Measurements from ENCODE around the gene ZNF277. TPM values are rescaled to one million over a fixed set of nuclear protein-coding genes. Genes with fewer than 3 reads are reported as not detected.

Gene ZNF277
- total RNA-seq, 1 experiment from 2014 or later = 30.9 TPM

DNA sequence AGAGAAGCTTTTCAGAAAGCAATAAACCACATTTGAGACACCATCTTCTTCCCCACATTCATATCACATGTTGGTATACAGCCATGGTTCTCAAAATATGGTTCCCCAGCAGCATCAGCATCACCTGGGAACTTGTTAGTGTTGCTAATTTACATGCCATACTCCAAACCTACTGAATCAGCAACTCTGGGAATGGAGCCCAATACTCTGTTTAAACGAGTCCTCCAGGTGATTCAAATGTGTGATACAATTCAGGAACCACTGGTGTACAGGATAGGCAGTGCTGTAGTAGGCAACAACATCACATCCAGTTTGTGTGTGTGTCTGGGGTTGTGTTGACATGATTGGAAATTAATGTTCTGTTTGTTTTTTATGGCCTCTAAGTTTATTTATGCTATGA is 47.7 kb downstream of the ZNF277 start:
- no peak for DNase-seq (ENCODE audit: low spot score)

DNA sequence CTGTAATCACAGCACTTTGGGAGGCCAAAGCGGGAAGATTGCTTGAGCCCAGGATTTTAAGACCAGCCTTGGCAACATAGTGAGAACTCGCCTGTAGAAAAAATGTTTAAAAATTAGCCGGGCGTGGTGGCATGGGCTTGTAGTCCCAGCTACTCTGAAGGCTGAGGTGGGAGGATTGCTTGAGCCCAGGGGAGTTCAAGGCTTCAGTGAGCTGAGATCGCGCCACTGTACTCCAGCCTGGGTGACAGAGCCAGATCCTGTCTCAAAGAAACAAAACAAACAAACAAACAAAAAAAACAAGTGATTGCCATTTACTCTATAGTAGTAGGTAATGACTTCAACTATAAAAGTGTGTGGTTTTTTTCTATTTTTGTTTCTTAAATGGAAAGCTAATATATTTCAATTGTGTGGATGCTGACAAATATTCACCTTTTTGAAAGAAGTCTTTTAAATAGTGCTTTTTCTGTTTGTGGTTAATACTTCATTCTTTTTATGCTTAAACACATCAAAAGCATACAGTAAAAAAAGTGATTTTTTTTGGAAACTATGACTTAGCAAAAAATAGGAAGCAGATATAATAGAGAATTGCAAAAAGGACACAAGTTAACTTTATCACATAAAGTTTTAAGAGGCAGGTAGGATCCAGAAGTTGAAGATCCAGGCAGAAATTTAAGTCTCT is 48.4 kb downstream of the ZNF277 start:
- no peak for DNase-seq (ENCODE audit: low spot score)

DNA sequence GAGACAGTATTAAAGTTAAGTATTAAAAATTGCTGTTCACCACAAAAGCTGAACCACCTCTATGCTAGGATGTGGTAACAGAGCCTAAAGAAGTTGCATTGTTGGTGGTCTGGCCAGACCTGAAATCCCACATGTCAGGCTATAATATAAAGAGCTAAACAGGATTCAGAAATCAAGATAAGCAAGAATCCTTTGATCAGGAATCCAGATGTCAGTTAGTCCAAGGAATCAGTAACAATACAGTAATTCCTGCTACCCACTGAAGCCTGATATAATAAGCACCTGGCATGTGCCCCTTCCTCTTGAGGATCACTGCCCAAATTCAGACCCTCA is 48.9 kb downstream of the ZNF277 start:
- no peak for DNase-seq (ENCODE audit: low spot score)

DNA sequence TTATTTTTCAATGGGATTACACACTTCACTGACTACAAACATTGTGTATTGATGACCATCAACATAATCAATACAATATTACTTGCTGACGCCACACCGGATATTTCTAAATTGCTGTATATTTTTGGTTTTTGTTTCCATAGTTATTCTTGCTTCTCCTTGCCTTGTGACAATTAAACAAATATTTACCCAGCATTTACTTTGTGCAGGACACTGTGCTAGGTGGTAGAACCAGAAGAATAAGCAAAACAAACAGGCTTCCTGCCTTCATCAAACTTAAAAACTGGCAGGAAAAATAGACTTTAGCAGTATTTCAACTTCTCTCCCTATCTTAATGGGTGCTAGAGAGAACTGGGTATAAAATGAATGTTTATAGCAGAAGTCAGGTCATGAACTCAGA is 50.6 kb downstream of the ZNF277 start:
- DNase-seq (ENCODE audit: low spot score) = no peak

DNA sequence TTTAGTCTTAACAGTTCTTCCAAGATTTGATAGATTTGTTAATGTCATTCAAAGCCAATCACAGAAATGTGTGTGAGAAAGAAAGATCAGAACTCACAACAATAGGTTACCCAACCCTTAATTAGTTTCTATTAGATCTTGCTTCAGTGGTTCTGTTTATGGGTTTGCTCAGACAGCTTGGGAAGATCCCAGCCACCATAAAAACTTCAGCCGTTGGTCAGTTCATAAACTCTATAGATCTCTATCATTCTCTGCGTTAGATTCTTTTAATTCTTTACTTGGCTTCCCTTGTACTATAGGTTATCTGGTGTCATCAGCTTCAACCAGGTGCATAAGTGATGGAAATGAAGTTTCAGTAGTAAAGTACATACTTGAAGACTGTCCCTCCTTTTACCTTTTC is 54.4 kb downstream of the ZNF277 start:
- no peak for DNase-seq (ENCODE audit: low spot score)

DNA sequence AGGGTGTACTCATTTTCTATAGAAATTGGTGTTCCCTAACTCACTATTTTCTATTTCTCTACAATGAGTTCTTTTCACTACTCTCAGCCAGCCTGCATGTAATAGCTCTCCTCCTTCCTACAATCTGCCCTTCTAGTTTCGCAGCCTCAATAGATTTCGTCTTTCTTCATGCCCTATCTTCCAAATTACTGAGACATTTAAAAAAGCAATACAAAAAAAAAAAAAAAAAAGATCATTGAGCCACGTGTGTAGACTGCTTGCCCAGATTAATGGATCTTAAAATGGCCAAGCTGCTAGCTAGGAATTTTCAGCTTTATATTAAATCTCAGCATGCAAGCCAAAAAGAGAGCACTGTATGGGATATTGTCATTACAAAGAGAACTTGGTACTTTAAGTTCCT is 55.5 kb downstream of the ZNF277 start:
- DNase-seq (ENCODE audit: low spot score) = no peak

DNA sequence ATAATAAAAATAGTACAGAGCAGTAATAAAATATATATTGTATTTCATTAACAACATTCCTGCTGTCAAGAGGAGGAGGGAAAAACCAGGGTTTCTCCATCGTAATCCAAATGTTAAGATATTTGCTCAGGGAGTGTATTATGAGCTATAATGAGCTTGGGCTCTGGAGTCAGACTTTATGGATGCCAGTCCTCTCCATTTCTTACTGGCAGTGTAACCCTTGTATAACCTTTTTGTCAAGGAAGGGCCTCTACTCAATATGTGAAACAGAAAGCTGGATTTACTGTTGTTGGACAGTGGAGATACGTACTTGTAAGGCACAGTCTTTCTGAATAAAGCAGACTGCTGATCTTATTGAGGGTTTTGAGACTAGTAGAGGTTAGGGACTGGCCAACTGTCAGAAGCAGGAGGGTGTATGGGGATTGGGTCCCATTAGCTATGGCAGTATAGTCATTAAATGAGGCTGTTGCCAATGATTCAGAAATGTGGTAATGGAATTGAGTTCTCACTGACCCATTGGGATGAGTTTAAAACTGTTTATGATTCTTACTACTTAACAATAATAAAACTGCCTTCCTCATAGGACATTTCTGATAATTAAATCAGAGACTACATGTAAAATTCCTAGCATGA is 56.5 kb downstream of the ZNF277 start:
- no peak for DNase-seq (ENCODE audit: low spot score)

DNA sequence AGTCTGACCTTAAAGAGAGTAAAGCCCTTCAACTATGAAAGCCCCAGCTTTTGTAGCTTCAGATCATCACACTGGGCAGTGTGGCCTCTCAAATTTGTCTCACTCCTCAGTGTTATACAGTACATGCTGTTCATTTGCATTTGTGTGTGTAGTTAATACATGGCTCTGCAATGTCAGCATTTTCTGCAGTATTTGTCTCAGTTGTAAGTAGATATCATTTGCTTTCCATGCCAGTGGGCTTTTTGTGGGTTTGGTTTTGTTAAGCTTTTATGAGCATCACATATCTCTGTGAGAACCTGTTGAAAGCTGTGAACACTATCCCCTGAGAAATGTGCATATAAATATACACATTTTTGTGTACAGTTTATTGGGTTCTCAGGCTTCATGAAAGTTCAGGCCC is 57.0 kb downstream of the ZNF277 start:
- DNase-seq (ENCODE audit: low spot score) = no peak

DNA sequence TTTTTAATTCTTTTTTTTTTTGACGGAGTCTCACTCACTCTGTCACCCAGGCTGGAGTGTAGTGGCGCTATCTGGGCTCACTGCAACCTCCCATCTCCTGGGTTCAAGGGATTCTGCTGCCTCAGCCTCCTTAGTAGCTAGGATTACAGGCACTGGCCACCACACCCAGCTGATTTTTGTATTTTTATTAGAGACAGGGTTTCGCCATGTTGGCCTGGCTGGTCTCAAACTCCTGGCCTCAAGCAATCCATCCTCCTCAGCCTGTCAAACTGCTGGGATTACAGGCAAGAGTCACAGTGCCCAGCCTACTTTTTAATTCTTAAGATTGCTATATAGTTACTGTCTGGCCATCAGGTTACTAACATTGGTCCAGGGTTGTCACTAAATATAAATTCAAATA is 59.6 kb downstream of the ZNF277 start:
- no peak for DNase-seq (ENCODE audit: low spot score)

DNA sequence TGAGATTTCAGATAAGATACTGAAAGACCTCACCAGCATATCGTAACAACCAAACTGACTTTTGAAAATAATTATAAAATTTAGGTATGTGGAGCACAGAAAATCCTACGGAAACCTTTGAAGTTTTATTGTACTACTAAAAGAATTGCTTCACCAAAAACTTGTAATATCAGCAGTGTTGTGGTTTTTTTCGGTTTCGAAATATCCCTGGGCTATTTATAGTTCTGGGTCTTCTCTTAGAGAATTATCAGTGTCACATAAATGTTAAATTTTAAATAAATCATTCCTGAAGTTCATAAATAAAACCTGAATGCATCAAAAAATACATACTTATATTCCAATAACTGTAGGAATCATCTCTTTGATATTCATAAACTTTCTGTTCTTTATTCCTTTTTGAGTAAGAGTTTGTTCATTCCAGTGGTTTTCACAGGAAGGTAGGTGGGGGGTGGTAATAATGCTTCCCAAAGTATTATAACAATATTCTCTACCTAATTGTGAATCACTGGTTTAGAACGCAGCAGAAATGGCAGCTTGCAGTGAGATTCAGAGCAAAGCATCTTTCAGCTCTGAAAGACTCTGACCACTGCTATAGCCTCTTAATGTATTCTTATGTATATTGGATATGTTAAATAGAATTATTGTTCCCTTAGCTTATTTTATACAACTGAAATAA is 60.2 kb downstream of the ZNF277 start:
- DNase-seq (ENCODE audit: low spot score) = no peak

DNA sequence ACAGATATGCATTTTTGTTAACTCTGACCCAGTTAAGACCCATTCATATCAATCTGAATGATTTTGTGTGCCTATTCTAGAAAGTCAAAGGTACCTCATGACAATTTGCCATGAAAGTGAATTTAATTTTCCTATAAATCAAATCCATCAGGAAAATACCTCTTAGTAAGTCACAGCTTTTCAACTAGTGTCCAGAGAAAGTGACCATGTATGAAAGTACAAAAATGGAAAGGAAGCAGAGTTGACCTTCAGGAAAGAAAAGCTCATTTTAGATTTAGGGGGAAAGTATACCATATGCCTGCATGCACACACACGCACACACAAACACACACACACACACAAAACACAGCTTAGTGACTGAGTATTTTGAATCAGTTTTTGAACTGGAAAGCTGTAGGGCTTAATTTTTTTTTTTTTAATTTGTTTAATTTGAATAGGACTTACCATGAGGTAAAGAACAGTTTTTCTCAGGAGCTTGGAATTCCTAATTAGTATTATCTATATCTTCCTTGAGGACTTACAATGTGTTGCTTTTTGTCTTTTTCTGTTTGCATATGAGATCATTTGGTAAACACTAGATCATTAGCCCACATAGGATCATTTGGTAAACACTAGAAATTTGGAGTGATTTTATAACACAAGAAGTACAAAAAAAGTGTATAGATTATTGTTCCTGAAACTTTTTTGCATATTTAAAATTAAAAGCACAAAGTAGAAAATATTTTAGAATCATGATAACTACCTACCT is 61.6 kb downstream of the ZNF277 start:
- no peak for DNase-seq (ENCODE audit: low spot score)

DNA sequence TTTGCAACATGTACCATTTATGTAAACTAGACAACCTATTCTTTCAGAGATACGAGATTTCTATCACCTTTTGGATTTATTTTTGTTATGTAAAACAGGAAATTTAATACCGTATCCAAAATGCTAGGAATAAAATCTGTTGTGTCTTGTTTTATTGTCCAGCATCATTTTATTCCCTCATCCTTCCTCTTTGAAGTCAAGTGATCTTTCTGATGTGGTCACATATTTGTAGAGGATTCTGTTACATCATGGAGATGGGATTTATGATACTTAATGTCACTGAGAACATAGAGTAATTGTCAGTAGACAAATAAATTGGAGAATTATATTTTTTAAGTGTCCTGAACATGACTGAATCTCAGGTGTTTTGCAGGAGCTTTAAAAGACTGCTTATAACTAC is 64.7 kb downstream of the ZNF277 start:
- no peak for DNase-seq (ENCODE audit: low spot score)

DNA sequence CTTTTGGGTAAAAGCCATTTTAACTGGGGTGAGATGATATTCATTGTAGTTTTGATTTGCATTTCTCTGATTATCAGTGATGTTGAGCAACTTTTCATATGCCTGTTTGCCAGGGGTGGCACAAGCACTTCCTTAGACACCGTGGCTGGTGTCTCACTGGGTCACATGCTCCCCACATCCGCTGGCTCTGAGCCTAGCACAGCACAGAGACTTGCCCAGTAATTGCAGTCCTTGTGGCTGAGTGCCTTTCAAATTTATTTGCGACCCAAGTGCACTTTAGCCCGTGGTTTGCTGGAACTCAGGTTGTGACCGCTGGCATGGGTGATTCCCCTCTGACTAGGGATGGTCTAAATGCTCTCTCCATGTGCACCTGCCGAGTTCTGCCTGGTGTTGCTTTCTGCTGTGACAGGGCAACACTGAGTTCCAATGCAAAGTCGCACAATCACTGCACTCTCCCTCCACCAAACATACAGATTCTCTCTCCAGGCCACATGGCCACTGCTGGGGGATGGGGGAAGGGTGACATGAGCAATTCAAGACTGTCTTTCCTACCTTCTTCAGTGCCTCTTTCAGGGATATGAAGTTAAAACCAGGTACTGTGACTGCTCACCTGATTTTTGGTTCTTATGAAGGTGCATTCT is 66.5 kb downstream of the ZNF277 start:
- peak; percentile 35 for DNase-seq (ENCODE audit: low spot score)

DNA sequence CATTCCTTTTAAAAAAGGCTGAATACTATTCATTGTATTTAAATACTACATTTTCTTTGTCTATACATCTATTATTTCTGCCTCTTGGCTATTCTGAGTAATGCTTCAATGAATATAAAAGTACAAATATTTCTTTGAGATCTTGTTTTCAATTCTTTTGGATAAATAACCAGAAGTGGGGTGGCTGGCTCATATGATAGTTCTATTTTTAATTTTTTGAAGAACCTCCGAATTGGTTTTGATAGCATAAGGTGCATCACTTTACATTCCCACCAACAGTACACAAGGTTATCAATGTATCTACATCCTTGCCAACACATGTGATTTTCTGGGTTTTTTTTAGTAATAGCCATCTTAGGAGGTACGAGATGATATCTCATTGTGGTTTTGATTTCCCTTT is 72.5 kb downstream of the ZNF277 start:
- no peak for DNase-seq (ENCODE audit: low spot score)

DNA sequence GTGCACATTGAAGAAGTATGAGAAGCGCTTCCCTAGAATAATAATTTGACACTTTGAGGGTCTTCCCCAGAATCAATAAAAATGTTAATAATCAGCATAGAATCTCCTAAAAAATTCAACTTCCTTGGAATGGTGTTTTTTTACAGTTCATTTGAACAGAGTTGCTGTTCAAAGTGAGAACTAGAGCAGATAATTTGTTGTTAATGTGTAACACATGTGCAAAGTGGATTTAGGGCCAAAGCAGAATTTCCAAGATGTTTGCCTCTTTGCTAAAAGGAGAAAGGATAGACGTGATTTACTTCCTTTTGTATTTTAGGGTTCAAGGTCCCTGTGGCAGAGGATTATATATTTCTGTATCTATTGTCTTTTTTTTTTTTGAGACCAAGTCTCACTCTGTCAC is 73.8 kb downstream of the ZNF277 start:
- DNase-seq (ENCODE audit: low spot score) = no peak

DNA sequence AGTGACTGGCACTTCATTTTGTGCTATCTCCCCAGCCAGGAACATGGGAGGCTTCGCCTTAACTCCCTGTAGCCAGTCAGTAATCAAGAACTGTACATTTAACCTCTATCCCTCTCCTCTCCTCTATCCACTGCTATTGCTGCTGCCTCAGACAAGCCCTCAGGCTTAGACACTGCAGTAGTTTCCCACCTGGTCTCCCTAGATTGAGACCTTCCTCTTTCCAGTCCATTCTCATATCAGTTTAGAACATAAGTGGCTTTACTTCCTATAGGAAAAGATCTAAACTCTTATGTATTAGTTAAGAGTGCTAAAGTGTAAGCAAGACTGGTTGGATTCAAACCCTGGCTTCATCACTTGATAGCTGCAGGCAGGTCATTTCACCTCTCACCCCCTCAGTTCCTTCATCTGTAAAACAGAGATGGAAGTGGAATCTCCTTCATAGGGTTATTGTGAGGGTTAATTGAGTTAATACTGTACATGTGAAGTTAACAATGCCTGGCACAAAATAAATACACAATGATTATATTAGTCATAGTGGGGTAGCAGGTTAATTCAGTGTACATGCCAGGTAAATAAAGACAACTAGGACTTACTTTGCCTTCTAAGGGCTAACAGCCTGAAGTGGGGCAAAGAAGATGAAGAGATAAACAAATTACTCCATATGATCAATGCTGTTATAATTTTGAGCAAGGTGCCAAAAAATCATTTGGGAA is 76.1 kb downstream of the ZNF277 start:
- no peak for DNase-seq (ENCODE audit: low spot score)

DNA sequence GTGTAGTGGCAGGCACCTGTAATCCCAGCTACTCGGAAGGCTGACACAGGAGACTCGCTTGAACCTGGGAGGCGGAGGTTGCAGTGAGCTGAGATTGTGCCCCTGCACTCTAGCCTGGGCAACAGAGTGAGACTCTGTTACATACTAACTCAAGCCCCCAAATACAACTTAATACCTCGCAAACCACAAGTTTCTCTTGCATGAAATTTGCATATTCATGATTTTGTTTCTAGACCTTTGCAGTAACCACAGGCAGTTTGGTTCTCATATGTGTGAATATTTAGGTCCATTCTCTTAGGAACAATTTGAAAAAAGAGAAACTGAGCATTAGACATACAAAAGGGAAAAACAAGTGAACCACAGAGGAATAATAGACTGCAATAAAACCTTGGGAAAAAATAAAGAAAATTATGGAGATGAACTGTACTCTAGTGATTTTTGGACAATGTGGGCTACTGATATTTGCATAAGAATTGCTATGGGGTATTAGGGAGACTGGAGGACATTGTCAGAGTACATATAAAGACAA is 77.0 kb downstream of the ZNF277 start:
- no peak for DNase-seq (ENCODE audit: low spot score)

DNA sequence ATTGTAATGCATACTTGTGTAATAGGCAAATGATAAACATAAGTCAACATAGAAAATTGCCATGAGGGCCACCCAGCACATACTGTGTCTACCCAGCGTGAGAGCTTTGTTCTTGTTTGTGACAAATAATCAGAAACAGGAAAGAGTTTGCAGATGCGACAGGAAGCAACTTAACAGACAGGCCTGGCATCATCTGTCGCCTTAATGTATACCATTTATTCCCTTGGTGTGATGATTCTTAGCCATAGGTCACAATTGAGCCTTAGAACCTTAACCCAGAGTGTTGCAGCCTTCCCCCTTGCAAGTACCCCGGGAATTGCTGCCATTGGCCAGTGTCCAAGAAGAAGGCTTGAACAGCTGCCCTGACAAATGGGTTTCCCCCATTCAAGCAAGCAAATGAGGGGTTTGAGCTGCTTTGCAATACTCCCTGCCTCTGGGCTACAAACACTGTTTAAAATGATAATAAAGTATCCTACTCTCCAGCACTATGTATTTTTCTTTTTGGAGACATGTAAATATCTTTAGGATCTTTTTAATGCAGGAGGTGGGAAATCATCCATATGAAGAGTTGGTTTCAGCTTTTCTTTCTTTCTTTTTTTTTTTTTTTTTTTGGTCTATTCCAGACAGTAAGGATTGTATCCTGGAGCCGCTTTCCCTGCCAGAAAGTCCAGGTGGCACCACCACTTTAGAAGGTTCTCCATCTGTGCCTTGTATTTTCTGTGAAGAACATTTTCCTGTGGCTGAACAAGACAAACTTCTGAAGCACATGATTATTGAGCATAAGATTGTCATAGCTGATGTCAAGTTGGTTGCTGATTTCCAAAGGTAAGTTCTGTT is 80.0 kb downstream of the ZNF277 start:
- no peak for DNase-seq (ENCODE audit: low spot score)

DNA sequence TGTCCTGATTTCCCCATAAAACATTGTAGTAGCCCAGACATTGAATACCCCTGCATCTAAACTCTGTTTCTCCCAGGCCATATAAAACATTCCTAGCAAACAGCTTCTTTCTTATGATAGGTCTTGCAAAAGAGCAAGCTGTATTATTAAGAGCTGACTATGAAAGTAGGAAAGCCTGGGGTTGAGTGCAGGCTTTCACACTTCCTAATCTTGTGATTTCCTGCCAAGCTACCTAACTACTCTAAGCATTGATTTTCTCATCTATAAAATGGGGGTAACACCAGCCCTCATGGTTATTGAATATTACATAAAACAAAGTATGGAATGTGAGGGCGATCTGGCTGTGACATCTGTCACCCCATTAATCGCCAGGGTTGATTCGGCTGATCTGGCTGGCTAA is 81.8 kb downstream of the ZNF277 start:
- no peak for DNase-seq (ENCODE audit: low spot score)

DNA sequence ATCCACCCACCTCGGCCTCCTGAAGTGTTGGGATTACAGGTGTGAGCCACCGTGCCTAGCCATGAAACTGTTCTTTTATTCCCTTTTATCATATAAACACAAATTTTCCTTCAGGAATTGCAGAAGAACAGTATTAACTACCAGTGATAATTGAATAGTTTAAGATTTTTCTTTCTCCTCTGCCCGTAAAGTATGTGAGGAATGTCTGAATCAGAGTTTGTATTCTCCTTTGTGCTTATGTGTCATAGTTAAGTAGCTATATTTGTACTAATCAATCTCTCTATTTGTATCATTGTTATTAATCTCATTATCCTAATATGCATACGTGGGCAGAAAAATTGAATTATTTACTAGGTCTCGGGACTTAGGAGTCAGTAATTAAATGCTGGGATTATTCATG is 83.6 kb downstream of the ZNF277 start:
- peak; percentile 33 for DNase-seq (ENCODE audit: low spot score)

All from A172 (cell line).